ENCODE measurements around the gene CACNA1B.
"Not testable (repeated sequence)": the region's sequence is repeated elsewhere in the genome, so short reads cannot be mapped to it uniquely, and the experiment has no call there.

DNA sequence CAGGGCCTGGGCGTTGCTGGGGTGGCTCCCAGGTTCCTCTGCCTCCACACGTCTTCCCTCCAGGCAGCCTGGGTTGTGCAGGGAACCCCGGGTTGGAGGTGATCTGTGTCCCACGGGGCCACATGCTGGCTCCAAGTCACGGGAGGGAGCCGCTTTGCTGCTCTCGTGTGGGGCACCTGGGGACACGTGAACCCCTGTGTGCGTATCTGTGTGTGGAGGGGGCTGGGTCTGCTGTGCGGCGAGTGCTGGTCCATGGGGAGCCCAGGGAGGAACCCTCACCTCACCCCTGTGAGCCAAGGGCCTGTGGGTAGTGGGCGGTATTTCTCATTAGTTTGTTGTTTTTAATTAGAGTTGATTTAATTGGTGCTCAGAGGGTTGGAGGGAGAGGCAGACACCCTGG, 7.5 kb downstream of the CACNA1B start:
- TF ChIP-seq, protein P1, sequence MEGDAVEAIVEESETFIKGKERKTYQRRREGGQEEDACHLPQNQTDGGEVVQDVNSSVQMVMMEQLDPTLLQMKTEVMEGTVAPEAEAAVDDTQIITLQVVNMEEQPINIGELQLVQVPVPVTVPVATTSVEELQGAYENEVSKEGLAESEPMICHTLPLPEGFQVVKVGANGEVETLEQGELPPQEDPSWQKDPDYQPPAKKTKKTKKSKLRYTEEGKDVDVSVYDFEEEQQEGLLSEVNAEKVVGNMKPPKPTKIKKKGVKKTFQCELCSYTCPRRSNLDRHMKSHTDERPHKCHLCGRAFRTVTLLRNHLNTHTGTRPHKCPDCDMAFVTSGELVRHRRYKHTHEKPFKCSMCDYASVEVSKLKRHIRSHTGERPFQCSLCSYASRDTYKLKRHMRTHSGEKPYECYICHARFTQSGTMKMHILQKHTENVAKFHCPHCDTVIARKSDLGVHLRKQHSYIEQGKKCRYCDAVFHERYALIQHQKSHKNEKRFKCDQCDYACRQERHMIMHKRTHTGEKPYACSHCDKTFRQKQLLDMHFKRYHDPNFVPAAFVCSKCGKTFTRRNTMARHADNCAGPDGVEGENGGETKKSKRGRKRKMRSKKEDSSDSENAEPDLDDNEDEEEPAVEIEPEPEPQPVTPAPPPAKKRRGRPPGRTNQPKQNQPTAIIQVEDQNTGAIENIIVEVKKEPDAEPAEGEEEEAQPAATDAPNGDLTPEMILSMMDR (IDR thresholded peaks at IDR 0.05) = not testable (repeated sequence)
- TF ChIP-seq POLR2A (IDR thresholded peaks at IDR 0.05) = not testable (repeated sequence)
